NT2/D1 (cell line): ENCODE results near the gene ZNF543.

ENCODE experiments used
- SUZ12 ChIP-seq: IDR thresholded peaks from 2 replicates; pipeline ENCODE4 v1.6.1; 2011; ENCODE audit not compliant: insufficient read length, insufficient read depth; ENCODE audit errors: extremely low read depth
- YY1 ChIP-seq: IDR thresholded peaks from 2 replicates; pipeline ENCODE4 v1.6.1; 2011; ENCODE audit not compliant: insufficient read length, insufficient read depth
- ZNF274 ChIP-seq: IDR thresholded peaks from 2 replicates; pipeline ENCODE4 v1.6.1; 2011; ENCODE audit warnings: mild to moderate bottlenecking, low read depth, low read length

DNA sequence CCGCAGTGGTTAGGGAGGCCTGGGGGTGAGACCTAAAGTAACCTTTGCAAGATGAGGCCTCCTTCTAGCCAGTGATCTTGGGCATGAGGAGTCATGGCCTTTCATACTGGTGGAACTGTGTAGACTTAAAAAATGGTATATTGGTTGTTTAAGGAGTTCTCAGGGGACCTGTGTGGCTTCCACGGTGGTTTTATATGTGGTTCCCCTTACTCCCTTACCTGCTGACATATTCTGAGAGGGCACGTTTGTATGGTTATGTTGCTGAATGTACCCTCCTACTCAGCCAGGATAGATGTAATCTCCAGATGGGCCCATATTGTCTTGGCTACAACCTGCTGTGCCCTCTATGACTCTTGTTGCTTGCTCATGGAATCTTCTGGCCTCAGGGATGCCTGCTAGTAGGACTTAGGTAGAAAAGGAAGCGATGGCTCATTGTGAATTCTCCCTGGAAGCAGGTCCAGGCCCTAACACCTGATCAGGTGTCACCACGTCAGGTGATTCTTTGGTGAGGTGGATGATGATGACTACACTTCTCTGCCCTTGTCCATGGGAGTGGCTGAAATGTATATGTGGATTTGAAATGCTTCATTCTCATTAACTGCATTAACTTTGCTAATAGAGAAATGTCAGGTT lies 38.1 kb upstream of the ZNF543 start:
- TF ChIP-seq SUZ12 (no peak), ZNF274 (no peak), YY1 (no peak)
